Measurements from ENCODE around the gene FLT3LG.

FLT3LG gene

DNA sequence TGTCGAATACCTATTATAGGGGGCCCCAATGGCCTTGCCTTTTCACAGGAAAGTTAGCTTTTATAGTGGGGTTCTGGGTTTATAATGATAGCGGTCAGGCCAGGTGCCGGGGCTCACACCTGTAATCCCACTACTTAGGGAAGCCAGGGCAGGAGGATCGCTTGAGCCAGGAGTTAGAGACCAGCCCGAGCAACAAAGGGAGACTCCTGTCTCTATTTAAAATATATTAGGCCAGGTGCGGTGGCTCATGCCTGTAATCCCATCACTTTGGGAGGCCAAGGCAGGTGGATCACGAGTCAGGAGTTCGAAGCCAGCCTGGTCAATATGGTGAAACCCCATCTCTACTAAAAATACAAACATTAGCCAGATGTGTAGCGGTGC, 29.6 kb downstream of the FLT3LG start:
- H3K18ac ChIP-seq (ENCODE audit: low read length) = no peak overlapping the region
- no peak for DNase-seq

GRCh38 chr19:49506575-49507105, 32.6 kb downstream of the FLT3LG start:
- Histone ChIP-seq H2BK12ac (ENCODE audit: low read length) (no peak overlapping the region), H3K27ac (ENCODE audit: low read depth, low read length) (no peak overlapping the region), H2BK5ac (ENCODE audit: low read depth, low read length, poor library complexity) (no peak overlapping the region), H2AK5ac (ENCODE audit: low read length) (no peak overlapping the region), H2BK120ac (ENCODE audit: insufficient read depth, low read length, poor library complexity) (no peak overlapping the region), H3K18ac (ENCODE audit: low read length) (no peak overlapping the region), H3K4me1 (ENCODE audit: control insufficient read depth in 1 of 2, insufficient read depth in 2 of 2, low read length in 2 of 2) (no peaks in the 10 kb centered on the region), H3K4me3 (ENCODE audit: low read depth, low read length) (no peak overlapping the region), H3K4me2 (ENCODE audit: low read length) (no peak overlapping the region), H3K27me3 (ENCODE audit: insufficient read depth, low read length) (no peaks in the 10 kb centered on the region), H3K9me3 (ENCODE audit: insufficient read depth, low read depth, low read length) (no peaks in the 10 kb centered on the region), H3K36me3 (ENCODE audit: control insufficient read depth in 1 of 2, insufficient read depth in 2 of 2, low read length in 2 of 2) (no peaks in the 10 kb centered on the region), H3K9ac (ENCODE audit: low read length) (no peak overlapping the region), H3K14ac (ENCODE audit: low read length) (no peak overlapping the region), H2AFZ (ENCODE audit: insufficient read depth, low read length, poor library complexity) (no peak overlapping the region), H3K4ac (ENCODE audit: low read depth, low read length) (no peak overlapping the region), H4K91ac (ENCODE audit: low read depth, low read length) (no peak overlapping the region), H4K12ac (ENCODE audit: low read depth, low read length) (no peak overlapping the region), H3K23ac (ENCODE audit: low read length) (no peak overlapping the region), H3K79me1 (ENCODE audit: low read length) (no peaks in the 10 kb centered on the region), H3K79me2 (ENCODE audit: control insufficient read depth, insufficient read depth, low read length, poor library complexity) (no peaks in the 10 kb centered on the region), H4K8ac (ENCODE audit: low read depth, low read length) (no peak overlapping the region)
- no CpG with 5 or more reads among the region's 8 CpGs for WGBS (ENCODE audit: extremely low coverage, insufficient coverage, insufficient read length)
- DNase-seq = peak; percentile 57 to 76

More for the DNA sequence above, 29.6 kb downstream of the FLT3LG start:
- no peak overlapping the region for H2AK5ac ChIP-seq (ENCODE audit: low read length)
- no peak overlapping the region for H3K9ac ChIP-seq (ENCODE audit: low read length)
- no peak overlapping the region for H3K14ac ChIP-seq (ENCODE audit: low read length)
- no peak overlapping the region for H4K8ac ChIP-seq (ENCODE audit: low read depth, low read length)
- H3K23ac ChIP-seq (ENCODE audit: low read length) = no peak overlapping the region
- no peak overlapping the region for H2BK12ac ChIP-seq (ENCODE audit: low read length)
- H2BK120ac ChIP-seq (ENCODE audit: insufficient read depth, low read length, poor library complexity) = no peak overlapping the region
- no peak overlapping the region for H4K12ac ChIP-seq (ENCODE audit: low read depth, low read length)
- no peaks in the 10 kb centered on the region for H3K4me1 ChIP-seq (ENCODE audit: control insufficient read depth in 1 of 2, insufficient read depth in 2 of 2, low read length in 2 of 2)
- no peaks in the 10 kb centered on the region for H3K27me3 ChIP-seq (ENCODE audit: insufficient read depth, low read length)
- no CpG with 5 or more reads among the region's 9 CpGs for WGBS (ENCODE audit: extremely low coverage, insufficient coverage, insufficient read length)
- no peak overlapping the region for H4K91ac ChIP-seq (ENCODE audit: low read depth, low read length)
- H3K79me2 ChIP-seq (ENCODE audit: control insufficient read depth, insufficient read depth, low read length, poor library complexity) = no peaks in the 10 kb centered on the region
- no peaks in the 10 kb centered on the region for H3K9me3 ChIP-seq (ENCODE audit: insufficient read depth, low read depth, low read length)
- H3K36me3 ChIP-seq (ENCODE audit: control insufficient read depth in 1 of 2, insufficient read depth in 2 of 2, low read length in 2 of 2) = peaks cover 15 to 19% of the 10 kb centered on the region in 2 experiments
- no peak overlapping the region for H3K4ac ChIP-seq (ENCODE audit: low read depth, low read length)
- H3K4me3 ChIP-seq (ENCODE audit: low read depth, low read length) = no peak overlapping the region
- H3K4me2 ChIP-seq (ENCODE audit: low read length) = no peak overlapping the region
- H2BK5ac ChIP-seq (ENCODE audit: low read depth, low read length, poor library complexity) = no peak overlapping the region
- no peak overlapping the region for H2AFZ ChIP-seq (ENCODE audit: insufficient read depth, low read length, poor library complexity)
- no peaks in the 10 kb centered on the region for H3K79me1 ChIP-seq (ENCODE audit: low read length)
- H3K27ac ChIP-seq (ENCODE audit: low read depth, low read length) = no peak overlapping the region

DNA sequence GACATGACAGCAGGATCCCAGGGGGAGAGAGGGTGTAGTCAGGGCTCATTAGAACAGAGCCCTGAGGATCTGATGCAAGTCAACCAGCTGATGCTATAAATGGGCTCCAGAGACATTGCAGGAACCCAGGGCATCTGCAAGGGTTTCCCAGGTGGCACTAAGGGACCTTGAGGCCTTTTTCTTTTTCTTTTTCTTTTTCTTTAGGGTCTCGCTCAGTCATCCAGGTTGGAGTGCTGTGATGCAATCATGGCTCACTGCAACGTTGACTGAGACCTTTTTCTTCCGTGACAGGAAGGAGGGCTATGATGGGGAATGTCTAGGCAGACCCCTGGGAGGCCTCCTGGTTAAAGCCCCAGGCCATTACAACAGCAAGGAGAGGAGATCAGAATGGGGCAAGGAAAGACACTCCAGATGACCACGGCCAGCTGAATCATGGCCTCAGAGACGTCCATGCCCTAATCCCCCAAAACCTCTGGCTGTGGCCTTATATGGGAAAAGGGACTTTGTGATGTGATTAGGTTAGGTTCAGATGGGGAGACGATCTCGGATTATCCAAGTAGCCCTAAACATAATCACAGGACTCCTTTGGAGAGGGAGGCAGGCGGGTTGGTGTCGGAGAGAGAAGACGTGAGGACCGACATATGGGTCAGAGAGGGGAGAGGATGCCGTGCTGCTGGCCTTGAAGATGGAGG, 33.9 kb downstream of the FLT3LG start:
- Histone ChIP-seq H2AK5ac (ENCODE audit: low read length) (no peak overlapping the region), H3K36me3 (ENCODE audit: control insufficient read depth in 1 of 2, insufficient read depth in 2 of 2, low read length in 2 of 2) (no peaks in the 10 kb centered on the region), H3K14ac (ENCODE audit: low read length) (no peak overlapping the region), H2BK5ac (ENCODE audit: low read depth, low read length, poor library complexity) (no peak overlapping the region), H3K23ac (ENCODE audit: low read length) (no peak overlapping the region), H3K79me2 (ENCODE audit: control insufficient read depth, insufficient read depth, low read length, poor library complexity) (no peaks in the 10 kb centered on the region), H4K12ac (ENCODE audit: low read depth, low read length) (no peak overlapping the region), H3K4me3 (ENCODE audit: low read depth, low read length) (no peak overlapping the region), H3K79me1 (ENCODE audit: low read length) (peaks cover 3% of the 10 kb centered on the region), H3K9me3 (ENCODE audit: insufficient read depth, low read depth, low read length) (no peaks in the 10 kb centered on the region), H2BK12ac (ENCODE audit: low read length) (no peak overlapping the region), H4K8ac (ENCODE audit: low read depth, low read length) (no peak overlapping the region), H3K18ac (ENCODE audit: low read length) (no peak overlapping the region), H3K27me3 (ENCODE audit: insufficient read depth, low read length) (no peaks in the 10 kb centered on the region), H3K27ac (ENCODE audit: low read depth, low read length) (no peak overlapping the region), H4K91ac (ENCODE audit: low read depth, low read length) (no peak overlapping the region), H2BK120ac (ENCODE audit: insufficient read depth, low read length, poor library complexity) (no peak overlapping the region), H3K4me1 (ENCODE audit: control insufficient read depth in 1 of 2, insufficient read depth in 2 of 2, low read length in 2 of 2) (no peaks in the 10 kb centered on the region), H2AFZ (ENCODE audit: insufficient read depth, low read length, poor library complexity) (no peak overlapping the region), H3K4me2 (ENCODE audit: low read length) (no peak overlapping the region), H3K4ac (ENCODE audit: low read depth, low read length) (no peak overlapping the region), H3K9ac (ENCODE audit: low read length) (no peak overlapping the region)
- no CpG with 5 or more reads among the region's 12 CpGs for WGBS (ENCODE audit: extremely low coverage, insufficient coverage, insufficient read length)
- DNase-seq = no peak

DNA sequence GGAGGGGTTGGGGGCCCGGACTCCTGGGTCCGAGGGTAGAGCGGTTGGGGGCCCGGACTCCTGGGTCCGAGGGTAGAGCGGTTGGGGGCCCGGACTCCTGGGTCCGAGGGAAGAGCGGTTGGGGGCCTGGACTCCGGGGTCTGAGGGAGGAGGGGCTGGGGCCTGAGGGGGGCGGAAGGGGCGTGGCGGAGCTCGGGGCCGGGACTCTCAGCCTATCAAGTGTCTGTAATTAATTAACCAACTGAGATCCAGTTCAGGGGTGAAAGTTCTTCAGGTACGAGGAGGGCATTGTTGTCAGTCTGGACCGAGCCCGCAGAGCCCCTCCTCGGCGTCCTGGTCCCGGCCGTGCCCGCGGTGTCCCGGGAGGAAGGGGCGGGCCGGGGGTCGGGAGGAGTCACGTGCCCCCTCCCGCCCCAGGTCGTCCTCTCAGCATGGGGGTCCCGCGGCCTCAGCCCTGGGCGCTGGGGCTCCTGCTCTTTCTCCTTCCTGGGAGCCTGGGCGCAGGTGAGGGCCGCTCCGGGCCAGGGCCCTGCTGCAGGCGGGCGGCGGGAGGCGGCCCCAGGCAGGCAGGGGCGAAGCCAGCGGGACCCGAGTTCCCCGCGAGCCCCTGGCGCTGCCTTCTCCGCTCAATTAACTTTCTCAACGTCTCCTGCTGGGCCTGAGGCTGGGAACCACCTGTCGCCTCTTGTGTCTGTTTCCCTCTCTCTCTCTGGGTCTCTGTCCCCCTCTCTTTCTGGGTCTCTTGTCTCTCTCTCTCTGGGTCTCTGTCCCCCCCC, 39.1 kb downstream of the FLT3LG start:
- Histone ChIP-seq H3K18ac (ENCODE audit: low read length) (peak overlapping the region; percentile 16), H3K9me3 (ENCODE audit: insufficient read depth, low read depth, low read length) (no peaks in the 10 kb centered on the region), H3K14ac (ENCODE audit: low read length) (peak overlapping the region; percentile 82), H3K4me1 (ENCODE audit: control insufficient read depth in 1 of 2, insufficient read depth in 2 of 2, low read length in 2 of 2) (peaks cover 8 to 10% of the 10 kb centered on the region in 2 experiments), H2BK12ac (ENCODE audit: low read length) (no peak overlapping the region), H3K4me2 (ENCODE audit: low read length) (peak overlapping the region; percentile 94), H3K4me3 (ENCODE audit: low read depth, low read length) (peak overlapping the region; percentile 85), H3K23ac (ENCODE audit: low read length) (no peak overlapping the region), H2AK5ac (ENCODE audit: low read length) (no peak overlapping the region), H3K27ac (ENCODE audit: low read depth, low read length) (peak overlapping the region; percentile 3), H2AFZ (ENCODE audit: insufficient read depth, low read length, poor library complexity) (peak overlapping the region; percentile 9), H4K8ac (ENCODE audit: low read depth, low read length) (peak overlapping the region; percentile 94), H2BK5ac (ENCODE audit: low read depth, low read length, poor library complexity) (peak overlapping the region; percentile 0), H3K79me1 (ENCODE audit: low read length) (peaks cover 7% of the 10 kb centered on the region), H3K9ac (ENCODE audit: low read length) (peak overlapping the region; percentile 57), H3K27me3 (ENCODE audit: insufficient read depth, low read length) (no peaks in the 10 kb centered on the region), H4K91ac (ENCODE audit: low read depth, low read length) (peak overlapping the region; percentile 85), H3K36me3 (ENCODE audit: control insufficient read depth in 1 of 2, insufficient read depth in 2 of 2, low read length in 2 of 2) (peaks cover 0 to 3% of the 10 kb centered on the region in 2 experiments), H2BK120ac (ENCODE audit: insufficient read depth, low read length, poor library complexity) (peak overlapping the region; percentile 74), H3K4ac (ENCODE audit: low read depth, low read length) (no peak overlapping the region), H3K79me2 (ENCODE audit: control insufficient read depth, insufficient read depth, low read length, poor library complexity) (no peaks in the 10 kb centered on the region), H4K12ac (ENCODE audit: low read depth, low read length) (peak overlapping the region; percentile 77)
- DNase-seq = peak in 1 of 2 donors; percentile 18
- WGBS (ENCODE audit: extremely low coverage, insufficient coverage, insufficient read length) = no CpG with 5 or more reads among the region's 50 CpGs
